Activated CD8-positive, alpha-beta T cell treated with anti-CD3 and anti-CD28 coated beads, Interleukin-2, amount 10 ng/mL, durations not matched to agents 7 days and 5 days (primary cell): ENCODE data around the gene WDR38. TPM values are rescaled to one million over a fixed set of nuclear protein-coding genes. Genes with fewer than 3 reads are reported as not detected.

Experiments used
- ATAC-seq: fragments of 150-1000 bp; cut with Tn5 transposase; one replicate; pipeline ENCODE4 v1.10.0; 2021; ENCODE audit warnings: moderate library complexity
- CTCF ChIA-PET: fragments of 350-600 bp; sonication (Branson Sonifier 250); formaldehyde crosslinking; loops from one replicate; lab custom pipeline; 2021; ENCODE audit warnings: antibody characterized with exemption; lab: Charles Lee
- POLR2A ChIA-PET: fragments of 350-600 bp; sonication (Branson Sonifier 250); formaldehyde crosslinking; loops from one replicate; lab custom pipeline; 2021; ENCODE audit warnings: antibody characterized with exemption; lab: Charles Lee
- DNase-seq: peaks from one replicate; pipeline ENCODE4 v3.0.0-alpha.2; 2020
- H3K27ac Mint-ChIP-seq: one replicate; pipeline ENCODE4 v1.8.0; 2021; ENCODE audit warnings: mild to moderate bottlenecking, mixed read lengths
- H3K27me3 Mint-ChIP-seq: one replicate; pipeline ENCODE4 v1.8.0; 2021; ENCODE audit warnings: low read depth, mixed read lengths
- H3K36me3 Mint-ChIP-seq: one replicate; pipeline ENCODE4 v1.8.0; 2021; ENCODE audit warnings: low read depth, mixed read lengths
- H3K4me1 Mint-ChIP-seq: one replicate; pipeline ENCODE4 v1.8.0; 2021; ENCODE audit warnings: low read depth, mixed read lengths
- H3K4me3 Mint-ChIP-seq: one replicate; pipeline ENCODE4 v1.8.0; 2021; ENCODE audit warnings: mild to moderate bottlenecking, mixed read lengths
- H3K9me3 Mint-ChIP-seq: one replicate; pipeline ENCODE4 v1.8.0; 2022; ENCODE audit warnings: mixed read lengths; ENCODE audit not compliant: insufficient read depth
- total RNA-seq, 2 experiments: library from RNA; stranded (reverse); gene quantifications; one replicate each; pipeline ENCODE4 v1.2.3, GENCODE V29; 2021

The WDR38 gene
- total RNA-seq, 2 experiments from 2014 or later, result not detected

DNA sequence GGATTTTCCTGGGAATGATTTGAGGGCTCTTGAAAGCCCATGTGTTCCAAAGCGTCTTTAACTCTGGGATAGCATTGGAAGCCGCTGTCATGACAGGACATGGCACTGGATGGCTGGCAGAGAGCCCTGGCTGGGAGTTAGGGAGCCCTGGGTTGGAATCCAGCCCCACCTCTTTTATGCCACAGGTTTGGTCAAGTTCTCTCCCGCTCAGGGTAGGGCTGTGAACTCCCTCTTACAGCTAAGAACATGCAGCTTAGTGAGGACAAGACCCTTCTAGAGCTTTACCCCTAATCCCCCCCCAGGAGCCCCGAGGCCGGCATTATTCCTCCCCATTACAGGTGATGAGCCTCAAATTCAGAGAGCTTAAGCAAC, 39.1 kb upstream of the WDR38 start:
- no peak overlapping the region for H3K4me3 Mint-ChIP-seq
- ChIA-PET CTCF (interaction anchor here (1.7 kb wide), 1 partner anchor 39 kb away, joined by 5 read pairs; no protein-coding TSS in a partner anchor), POLR2A (no interaction called here)
- H3K27me3 Mint-ChIP-seq, result peaks cover 3% of the 10 kb centered on the region
- DNase-seq, result no peak
- peaks cover 16% of the 10 kb centered on the region for H3K4me1 Mint-ChIP-seq
- no peaks in the 10 kb centered on the region for H3K36me3 Mint-ChIP-seq
- ATAC-seq, result no peak
- no peak overlapping the region for H3K27ac Mint-ChIP-seq
- no peaks in the 10 kb centered on the region for H3K9me3 Mint-ChIP-seq

DNA sequence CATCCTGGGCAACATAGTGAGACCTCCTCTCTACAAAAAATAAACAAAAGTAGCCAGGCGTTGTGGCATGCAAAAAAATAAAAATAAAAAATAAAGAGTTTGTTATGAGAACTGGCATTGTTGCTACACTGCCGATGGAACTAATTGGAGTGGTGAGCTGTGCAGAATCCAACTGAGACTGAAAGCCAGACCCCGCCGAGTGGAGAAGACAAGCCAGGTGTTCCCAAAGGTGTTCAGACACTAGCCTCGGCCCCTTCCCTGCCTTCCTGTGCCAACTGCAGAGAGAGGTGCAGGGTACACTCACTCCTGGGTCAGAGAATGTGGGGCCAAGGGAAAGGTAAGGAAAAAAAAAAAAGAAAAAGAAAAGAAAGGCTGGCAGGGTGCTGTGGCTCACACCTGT, 37.7 kb upstream of the WDR38 start:
- peaks cover 19% of the 10 kb centered on the region for H3K4me1 Mint-ChIP-seq
- no peaks in the 10 kb centered on the region for H3K9me3 Mint-ChIP-seq
- ChIA-PET POLR2A (no interaction called here), CTCF (no interaction called here)
- H3K36me3 Mint-ChIP-seq, result no peaks in the 10 kb centered on the region
- no peak for DNase-seq
- no peak overlapping the region for H3K27ac Mint-ChIP-seq
- no peak for ATAC-seq
- H3K27me3 Mint-ChIP-seq, result peaks cover 3% of the 10 kb centered on the region
- no peak overlapping the region for H3K4me3 Mint-ChIP-seq

DNA sequence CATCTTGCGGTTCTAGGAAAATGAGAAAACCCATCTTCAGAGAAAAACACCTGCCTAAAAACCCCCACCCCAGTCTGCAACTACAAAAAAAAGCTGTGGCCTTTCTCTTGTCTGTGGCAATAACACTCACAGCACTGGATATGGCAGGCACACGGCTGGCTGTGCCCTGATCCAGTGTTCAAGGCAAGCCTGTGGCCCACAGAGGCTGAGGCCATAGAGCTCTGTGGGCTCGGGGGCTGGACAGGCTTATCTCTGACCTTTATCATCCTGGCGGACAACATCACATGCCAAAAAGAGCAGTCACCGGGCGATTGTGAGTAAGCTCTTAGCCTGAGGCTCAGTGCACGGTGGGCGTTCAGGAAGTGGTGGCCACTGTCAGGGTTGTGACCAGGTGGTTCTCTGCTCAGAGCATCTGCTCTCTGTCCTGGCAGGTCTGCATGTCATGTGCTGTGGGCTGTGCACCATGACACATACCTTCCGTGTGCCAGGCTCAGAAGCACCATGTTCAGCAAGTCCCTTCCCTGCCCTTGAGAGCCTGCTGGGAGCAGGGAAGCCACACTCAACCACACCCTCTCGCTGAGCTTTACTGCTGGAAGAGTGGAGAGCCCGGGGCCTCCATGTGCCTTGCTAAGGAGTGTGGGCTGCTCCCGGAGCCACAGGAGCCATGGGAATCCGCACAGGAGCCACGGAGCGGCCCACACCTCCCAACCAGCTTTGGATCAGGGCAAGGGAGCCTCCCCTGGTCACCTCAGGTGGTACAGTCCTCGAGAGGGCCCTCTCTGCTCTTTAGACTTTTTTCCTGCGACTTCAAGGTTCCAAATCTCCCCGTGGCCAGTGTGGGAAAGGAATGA, 34.6 kb upstream of the WDR38 start:
- CTCF ChIA-PET, result interaction anchor here (1.0 to 3.0 kb wide), 4 partner anchors 11 to 47 kb away, joined by 3 to 16 read pairs (median 7); partner anchors contain the start of genes NR6A1 and WDR38
- no peaks in the 10 kb centered on the region for H3K9me3 Mint-ChIP-seq
- ATAC-seq, result peak; percentile 72

DNA sequence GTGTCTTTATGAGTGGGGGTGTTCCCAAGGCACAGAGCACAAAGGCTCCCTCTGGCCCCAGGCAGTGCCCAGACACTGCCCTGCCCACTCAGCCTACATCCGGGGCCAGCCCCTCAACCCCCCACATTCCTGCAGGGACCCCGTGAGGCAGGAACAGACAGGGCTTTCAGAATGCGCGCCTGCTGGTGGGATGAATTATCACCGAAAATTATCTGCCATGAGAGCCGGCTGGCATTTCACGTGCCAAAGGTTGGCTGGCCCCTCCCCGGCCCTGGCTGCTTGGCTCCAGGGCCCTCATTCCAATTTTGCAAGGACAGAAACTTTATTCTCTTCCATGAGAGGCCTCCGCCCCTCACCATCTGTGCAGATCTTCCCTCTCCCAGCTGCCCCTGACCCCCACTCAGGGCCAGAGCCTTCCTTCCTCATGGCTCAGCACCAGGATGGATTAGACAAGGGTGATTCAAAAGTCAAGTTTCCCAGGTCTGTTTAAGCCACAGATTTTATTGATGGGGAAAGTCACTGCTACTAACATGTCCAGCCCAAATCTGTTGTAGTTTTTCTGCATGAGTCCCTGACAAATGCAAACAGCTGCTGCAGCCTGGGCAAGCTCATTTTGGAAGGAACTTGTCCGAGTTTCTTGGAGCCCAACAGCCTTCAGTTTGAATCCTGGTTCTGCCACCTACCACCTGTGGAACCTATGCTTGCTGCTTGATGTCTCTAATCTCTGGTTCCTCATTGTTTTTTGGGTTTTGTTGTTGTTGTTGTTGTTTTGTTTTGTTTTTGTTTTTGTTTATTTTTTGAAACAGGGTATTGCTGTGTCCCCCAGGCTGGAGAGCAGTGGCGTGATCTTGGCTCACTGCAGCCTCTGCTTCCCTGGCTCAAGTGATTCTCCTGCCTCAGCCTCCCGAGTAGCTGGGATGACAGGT, 32.3 kb upstream of the WDR38 start:
- H3K9me3 Mint-ChIP-seq, result no peaks in the 10 kb centered on the region
- peaks cover 9% of the 10 kb centered on the region for H3K27me3 Mint-ChIP-seq
- ATAC-seq, result no peak
- no peaks in the 10 kb centered on the region for H3K36me3 Mint-ChIP-seq
- no peak overlapping the region for H3K27ac Mint-ChIP-seq
- CTCF ChIA-PET, result no interaction called here
- POLR2A ChIA-PET, result no interaction called here
- H3K4me1 Mint-ChIP-seq, result peaks cover 19% of the 10 kb centered on the region
- DNase-seq, result no peak
- no peak overlapping the region for H3K4me3 Mint-ChIP-seq

More for the DNA sequence above, 34.6 kb upstream of the WDR38 start:
- Mint-ChIP-seq H3K36me3 (no peaks in the 10 kb centered on the region), H3K4me1 (peaks cover 19% of the 10 kb centered on the region), H3K27ac (no peak overlapping the region), H3K27me3 (peaks cover 4% of the 10 kb centered on the region), H3K4me3 (no peak overlapping the region)
- POLR2A ChIA-PET, result no interaction called here
- peak; percentile 39 for DNase-seq

GRCh38 chr9:124828489-124829333, 24.5 kb upstream of the WDR38 start:
- CTCF ChIA-PET, result interaction anchor here (0.9 to 1.0 kb wide), 2 partner anchors 10 to 25 kb away, joined by 3 read pairs; partner anchors contain the start of gene WDR38
- Mint-ChIP-seq H3K9me3 (no peaks in the 10 kb centered on the region), H3K36me3 (no peaks in the 10 kb centered on the region), H3K4me1 (no peaks in the 10 kb centered on the region), H3K27me3 (peaks cover 6% of the 10 kb centered on the region), H3K4me3 (no peak overlapping the region), H3K27ac (no peak overlapping the region)
- POLR2A ChIA-PET, result no interaction called here
- no peak for ATAC-seq
- DNase-seq, result no peak

GRCh38 chr9:124829334-124829669, 24.0 kb upstream of the WDR38 start:
- no peaks in the 10 kb centered on the region for H3K4me1 Mint-ChIP-seq
- no peak overlapping the region for H3K4me3 Mint-ChIP-seq
- H3K9me3 Mint-ChIP-seq, result no peaks in the 10 kb centered on the region
- DNase-seq (no peak), ATAC-seq (no peak)
- H3K27me3 Mint-ChIP-seq, result peaks cover 5% of the 10 kb centered on the region
- H3K27ac Mint-ChIP-seq, result no peak overlapping the region
- no peaks in the 10 kb centered on the region for H3K36me3 Mint-ChIP-seq
- ChIA-PET CTCF (interaction anchor here (0.9 kb wide), 2 partner anchors 11 to 118 kb away, joined by 3 read pairs; no protein-coding TSS in a partner anchor), POLR2A (interaction anchor here (0.7 kb wide), 1 partner anchor 174 kb away, joined by 7 read pairs; no protein-coding TSS in a partner anchor)

- no peaks in the 10 kb centered on the region for H3K9me3 Mint-ChIP-seq
- ChIA-PET POLR2A (no interaction called here), CTCF (interaction anchor here (1.3 to 2.0 kb wide), 2 partner anchors 10 to 87 kb away, joined by 3 to 6 read pairs; no protein-coding TSS in a partner anchor)
- H3K4me3 Mint-ChIP-seq, result no peak overlapping the region
- DNase-seq (no peak), ATAC-seq (no peak)
- no peaks in the 10 kb centered on the region for H3K36me3 Mint-ChIP-seq
- H3K4me1 Mint-ChIP-seq, result no peaks in the 10 kb centered on the region
- H3K27me3 Mint-ChIP-seq, result peaks cover 2% of the 10 kb centered on the region
- no peak overlapping the region for H3K27ac Mint-ChIP-seq
These were observed 22.7 kb upstream of the WDR38 start for GRCh38 chr9:124830593-124830992.

DNA sequence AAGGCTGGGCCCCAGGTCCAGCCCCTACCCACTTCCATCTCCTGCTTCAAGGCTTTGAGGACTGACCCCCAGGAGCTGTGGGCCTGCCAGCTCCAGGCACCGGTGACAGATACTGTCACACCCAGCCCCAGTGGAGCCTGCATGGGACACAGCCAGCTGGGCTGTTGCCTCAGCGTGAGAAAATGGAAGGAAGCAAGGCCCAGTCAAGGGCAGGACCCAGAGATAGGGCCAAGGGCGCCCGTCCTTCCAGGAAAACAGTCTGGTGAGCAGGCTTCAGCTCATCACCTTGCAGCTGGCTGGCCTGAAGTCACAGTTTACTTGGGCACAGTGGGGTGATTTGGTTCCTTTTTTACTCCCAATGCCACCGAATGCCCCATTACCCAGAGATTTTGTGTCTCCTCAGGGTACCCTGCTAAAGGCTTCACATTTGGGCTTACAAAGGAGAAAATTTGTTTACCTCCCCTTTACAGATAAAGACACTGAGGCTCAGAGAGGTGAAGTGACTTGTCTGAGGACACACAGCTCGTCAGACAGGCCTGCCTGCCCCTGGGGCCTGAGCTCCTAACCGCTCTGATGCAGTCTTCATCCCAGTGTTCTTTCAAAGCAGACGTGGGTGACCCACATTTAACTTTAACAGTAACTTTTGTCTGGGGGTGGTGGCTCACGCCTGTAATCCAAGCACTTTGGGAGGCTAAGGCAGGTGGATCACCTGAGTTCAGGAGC, 21.5 kb upstream of the WDR38 start:
- no peak overlapping the region for H3K27ac Mint-ChIP-seq
- no peaks in the 10 kb centered on the region for H3K9me3 Mint-ChIP-seq
- H3K27me3 Mint-ChIP-seq, result peaks cover 2% of the 10 kb centered on the region
- ChIA-PET CTCF (interaction anchor here (1.3 to 2.0 kb wide), 2 partner anchors 8 to 88 kb away, joined by 3 to 6 read pairs; no protein-coding TSS in a partner anchor), POLR2A (interaction anchor here (1.5 kb wide), 1 partner anchor 38 kb away, joined by 3 read pairs; no protein-coding TSS in a partner anchor)
- H3K36me3 Mint-ChIP-seq, result no peaks in the 10 kb centered on the region
- ATAC-seq (no peak), DNase-seq (no peak)
- H3K4me3 Mint-ChIP-seq, result no peak overlapping the region
- no peaks in the 10 kb centered on the region for H3K4me1 Mint-ChIP-seq

DNA sequence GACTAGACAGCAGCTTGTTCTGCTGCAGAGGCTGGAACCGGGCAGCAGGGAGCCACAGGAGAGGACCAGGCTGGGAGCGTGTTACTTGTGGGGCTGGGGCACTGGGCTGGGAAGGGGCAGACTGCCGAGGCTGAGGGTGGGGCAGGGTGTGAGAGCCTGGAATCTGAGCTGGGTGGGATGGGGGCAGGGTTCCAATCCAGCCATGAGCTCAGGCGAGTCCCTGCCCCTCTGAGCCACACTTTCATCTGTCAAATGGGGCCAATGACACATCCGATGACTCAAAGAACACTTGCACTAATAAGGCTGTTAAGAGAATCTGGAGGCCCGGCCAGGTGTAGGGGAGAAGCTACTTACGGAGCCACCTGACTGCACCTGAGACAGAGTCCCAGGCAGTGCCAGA, 18.7 kb upstream of the WDR38 start:
- POLR2A ChIA-PET, result no interaction called here
- DNase-seq, result no peak
- Mint-ChIP-seq H3K36me3 (no peaks in the 10 kb centered on the region), H3K4me1 (no peaks in the 10 kb centered on the region), H3K9me3 (no peaks in the 10 kb centered on the region), H3K27ac (no peak overlapping the region), H3K4me3 (no peak overlapping the region), H3K27me3 (peaks cover 13% of the 10 kb centered on the region)
- ATAC-seq, result no peak
- CTCF ChIA-PET, result interaction anchor here (0.7 to 0.8 kb wide), 2 partner anchors 18 to 19 kb away, joined by 3 read pairs; partner anchors contain the start of gene WDR38

- no peaks in the 10 kb centered on the region for H3K36me3 Mint-ChIP-seq
- H3K4me3 Mint-ChIP-seq, result no peak overlapping the region
- CTCF ChIA-PET, result interaction anchor here (0.7 to 0.8 kb wide), 2 partner anchors 17 to 18 kb away, joined by 3 read pairs; partner anchors contain the start of gene WDR38
These were observed 18.2 kb upstream of the WDR38 start for GRCh38 chr9:124835026-124835557.

More at GRCh38 chr9:124835026-124835557, 18.2 kb upstream of the WDR38 start:
- Mint-ChIP-seq H3K27ac (no peak overlapping the region), H3K27me3 (peaks cover 13% of the 10 kb centered on the region), H3K4me1 (no peaks in the 10 kb centered on the region), H3K9me3 (no peaks in the 10 kb centered on the region)
- DNase-seq (no peak), ATAC-seq (no peak)
- POLR2A ChIA-PET, result no interaction called here
